ENCODE results near the gene HYAL4. TPM values are rescaled to one million over a fixed set of nuclear protein-coding genes. Genes with fewer than 3 reads are reported as not detected.
"Not testable (repeated sequence)": the region's sequence is repeated elsewhere in the genome, so short reads cannot be mapped to it uniquely, and the experiment has no call there.

The HYAL4 gene
- total RNA-seq, 1 donor from 2014 or later: not detected

GRCh38 chr7:123849855-123850254 is 4.9 kb downstream of the HYAL4 start:
- intact Hi-C loops (cut with micrococcal nuclease): no loop called here
- no peak for TF ChIP-seq CTCF (IDR thresholded peaks at IDR 0.05; ENCODE audit: borderline replicate concordance)

GRCh38 chr7:123851404-123851803 is 6.4 kb downstream of the HYAL4 start:
- H3K4me3 ChIP-seq; H3K36me3 ChIP-seq; H3K27me3 ChIP-seq (ENCODE audit: low read depth); H3K4me1 ChIP-seq; DNase-seq; H3K27ac ChIP-seq (replicated peaks); intact Hi-C loops (cut with micrococcal nuclease): not testable (repeated sequence)
- peaks cover 19% of the 10 kb centered on the region for H3K9me3 ChIP-seq (replicated peaks)

More at GRCh38 chr7:123849855-123850254, 4.9 kb downstream of the HYAL4 start:
- no peaks in the 10 kb centered on the region for H3K27me3 ChIP-seq (ENCODE audit: low read depth)
- H3K9me3 ChIP-seq (replicated peaks): peaks cover 12% of the 10 kb centered on the region
- H3K27ac ChIP-seq (replicated peaks): no peak overlapping the region
- DNase-seq: no peak
- H3K36me3 ChIP-seq: no peaks in the 10 kb centered on the region
- H3K4me1 ChIP-seq: no peaks in the 10 kb centered on the region
- no peak overlapping the region for H3K4me3 ChIP-seq

DNA sequence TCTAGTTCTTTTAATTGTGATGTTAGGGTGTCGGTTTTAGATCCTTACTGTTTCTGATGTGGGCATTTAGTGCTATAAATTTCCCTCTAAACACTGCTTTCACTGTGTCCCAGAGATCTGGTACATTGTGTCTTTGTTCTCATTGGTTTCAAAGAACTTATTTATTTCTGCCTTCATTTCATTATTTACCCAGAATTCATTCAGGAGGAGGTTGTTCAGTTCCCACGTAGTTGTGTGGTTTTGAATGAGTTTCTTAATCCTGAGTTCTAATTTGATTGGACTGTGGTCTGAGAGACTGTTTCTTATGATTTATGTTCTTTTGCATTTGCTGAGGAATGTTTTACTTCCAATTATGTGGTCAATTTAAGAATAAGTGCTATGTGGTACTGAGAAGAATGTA is 9.3 kb downstream of the HYAL4 start:
- H3K27ac ChIP-seq (replicated peaks); DNase-seq; H3K4me3 ChIP-seq; H3K27me3 ChIP-seq (ENCODE audit: low read depth); H3K4me1 ChIP-seq; intact Hi-C loops (cut with micrococcal nuclease); H3K36me3 ChIP-seq: not testable (repeated sequence)
- peaks cover 19% of the 10 kb centered on the region for H3K9me3 ChIP-seq (replicated peaks)

GRCh38 chr7:123856428-123856827 is 11.5 kb downstream of the HYAL4 start:
- H3K27me3 ChIP-seq (ENCODE audit: low read depth); H3K36me3 ChIP-seq; intact Hi-C loops (cut with micrococcal nuclease); H3K4me1 ChIP-seq; H3K27ac ChIP-seq (replicated peaks); DNase-seq; H3K4me3 ChIP-seq: not testable (repeated sequence)
- peaks cover 19% of the 10 kb centered on the region for H3K9me3 ChIP-seq (replicated peaks)

GRCh38 chr7:123860848-123861247 is 15.9 kb downstream of the HYAL4 start:
- intact Hi-C loops (cut with micrococcal nuclease): no loop called here
- no peaks in the 10 kb centered on the region for H3K27me3 ChIP-seq (ENCODE audit: low read depth)
- H3K9me3 ChIP-seq (replicated peaks): no peaks in the 10 kb centered on the region
- H3K27ac ChIP-seq (replicated peaks): no peak overlapping the region
- H3K4me3 ChIP-seq: no peak overlapping the region
- no peak for DNase-seq
- no peaks in the 10 kb centered on the region for H3K36me3 ChIP-seq
- peaks cover 11% of the 10 kb centered on the region for H3K4me1 ChIP-seq
- TF ChIP-seq CTCF (IDR thresholded peaks at IDR 0.05; ENCODE audit: borderline replicate concordance): no peak

DNA sequence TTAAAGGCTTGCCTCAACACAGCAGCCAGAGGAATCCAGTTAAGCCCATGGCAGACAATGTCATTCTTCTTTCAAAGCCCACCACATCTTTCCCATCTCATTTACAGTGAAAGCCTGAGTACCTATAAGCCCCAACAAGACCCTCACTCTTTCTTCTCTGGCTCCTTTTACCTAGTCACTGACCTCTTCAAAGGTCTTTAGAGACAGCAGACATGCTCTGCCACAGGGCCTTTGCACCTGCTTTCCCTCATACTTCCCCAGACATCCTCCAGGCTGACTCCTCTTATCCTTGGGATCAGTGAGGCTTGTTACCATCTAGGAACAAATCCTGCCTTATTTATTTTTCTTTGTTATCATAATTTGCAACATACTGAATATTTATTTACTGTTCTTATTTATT is 17.8 kb downstream of the HYAL4 start:
- Histone ChIP-seq H3K4me3 (no peak overlapping the region), H3K27ac (replicated peaks) (no peak overlapping the region), H3K27me3 (ENCODE audit: low read depth) (no peaks in the 10 kb centered on the region), H3K36me3 (no peaks in the 10 kb centered on the region), H3K4me1 (peaks cover 11% of the 10 kb centered on the region), H3K9me3 (replicated peaks) (no peaks in the 10 kb centered on the region)
- TF ChIP-seq CTCF (IDR thresholded peaks at IDR 0.05; ENCODE audit: borderline replicate concordance): no peak
- no peak for DNase-seq
- intact Hi-C loops (cut with micrococcal nuclease): no loop called here

GRCh38 chr7:123863461-123863860 is 18.5 kb downstream of the HYAL4 start:
- no peak for TF ChIP-seq CTCF (IDR thresholded peaks at IDR 0.05; ENCODE audit: borderline replicate concordance)
- DNase-seq: no peak
- intact Hi-C loops (cut with micrococcal nuclease): no loop called here
- H3K4me3 ChIP-seq: no peak overlapping the region
- no peak overlapping the region for H3K27ac ChIP-seq (replicated peaks)
- H3K36me3 ChIP-seq: no peaks in the 10 kb centered on the region
- peaks cover 11% of the 10 kb centered on the region for H3K4me1 ChIP-seq
- no peaks in the 10 kb centered on the region for H3K27me3 ChIP-seq (ENCODE audit: low read depth)
- no peaks in the 10 kb centered on the region for H3K9me3 ChIP-seq (replicated peaks)

Data from left ventricle myocardium inferior (tissue), 1 donor.